NCI-H2196 (cell line): ENCODE data around the gene RPS6KA2.
"Not testable (repeated sequence)": the region's sequence is repeated elsewhere in the genome, so short reads cannot be mapped to it uniquely, and the experiment has no call there.

Experiments used
- DNase-seq: peaks from one replicate; lab custom pipeline; 2025; ENCODE audit not compliant: unreplicated experiment; lab: John Stamatoyannopoulos, UW

Gene RPS6KA2

DNA sequence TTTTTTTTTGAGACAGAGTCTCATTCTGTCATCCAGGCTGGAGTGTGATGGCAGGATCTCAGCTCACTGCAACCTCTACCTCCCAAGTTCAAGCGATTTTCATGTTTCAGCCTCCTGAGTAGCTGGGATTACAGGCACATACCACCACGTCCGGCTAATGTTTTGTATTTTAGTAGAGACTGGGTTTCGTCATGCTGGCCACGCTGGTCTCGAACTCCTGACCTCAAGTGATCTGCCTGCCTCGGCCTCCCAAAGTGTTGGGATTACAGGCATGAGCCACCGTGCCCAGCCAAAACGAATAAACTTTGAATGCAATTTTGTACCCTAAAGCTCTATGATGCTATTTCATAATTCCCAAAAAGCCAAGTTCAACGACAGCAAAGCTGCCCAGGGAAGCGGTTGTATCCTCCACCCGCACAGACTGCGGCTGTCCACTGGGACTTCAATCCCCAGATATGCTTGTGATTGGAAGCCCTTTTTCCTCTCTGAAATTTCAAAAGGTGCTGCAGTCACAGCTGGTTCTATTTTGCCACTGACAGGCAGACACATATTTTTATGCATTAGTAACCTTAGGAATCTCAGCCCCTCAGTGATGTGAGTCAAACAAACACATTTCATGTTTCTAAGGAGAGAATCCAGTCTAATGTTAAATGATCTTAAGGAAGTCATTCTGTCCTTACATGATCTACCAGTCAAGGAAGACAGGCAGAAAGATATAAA is 31.8 kb downstream of the RPS6KA2 start:
- no peak for DNase-seq

DNA sequence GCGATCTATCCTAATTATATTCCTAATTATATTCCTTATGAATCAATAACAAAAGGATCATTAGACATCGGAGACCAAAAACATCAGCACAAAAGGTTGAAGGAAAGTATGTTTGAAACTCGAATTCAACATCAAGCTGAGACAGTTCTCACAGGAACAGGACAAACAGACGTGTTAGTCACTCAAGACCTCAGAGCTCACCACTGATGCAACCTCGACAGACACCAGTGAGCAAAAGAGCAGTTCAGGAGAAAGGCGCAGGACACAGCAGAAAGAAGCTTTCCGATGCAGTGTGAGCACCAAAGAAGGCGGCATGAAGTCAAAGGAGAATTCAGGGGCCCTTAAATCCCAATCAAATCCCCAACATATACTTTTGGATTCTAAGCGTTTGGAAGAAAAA is 34.2 kb downstream of the RPS6KA2 start:
- DNase-seq: no peak

DNA sequence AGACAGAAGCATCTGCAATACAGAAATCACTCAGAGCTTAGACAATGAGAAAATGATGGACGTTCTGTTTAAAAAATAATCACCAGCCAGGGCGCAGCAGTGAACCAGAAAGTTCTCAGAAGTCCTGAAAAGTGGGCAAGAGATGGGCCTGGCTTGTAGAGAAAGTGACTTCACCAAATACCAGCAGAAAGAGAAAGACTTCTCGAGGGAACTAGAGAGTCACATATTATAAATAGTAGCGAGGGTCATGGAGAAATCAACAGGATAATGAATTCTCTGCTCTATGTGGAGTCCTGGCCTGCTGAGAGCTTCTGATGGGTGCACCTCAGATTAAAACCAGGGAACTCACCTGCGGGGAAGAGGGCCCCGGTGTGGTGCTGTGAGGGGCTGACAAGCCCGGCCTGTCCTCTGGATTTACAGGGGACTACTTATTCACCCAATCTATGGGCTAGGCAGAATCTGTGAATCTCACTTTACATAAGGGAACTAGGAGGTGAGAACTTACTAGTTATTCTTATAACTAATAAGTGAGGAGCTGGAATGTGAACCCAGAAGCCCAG is 35.0 kb downstream of the RPS6KA2 start:
- DNase-seq: no peak

DNA sequence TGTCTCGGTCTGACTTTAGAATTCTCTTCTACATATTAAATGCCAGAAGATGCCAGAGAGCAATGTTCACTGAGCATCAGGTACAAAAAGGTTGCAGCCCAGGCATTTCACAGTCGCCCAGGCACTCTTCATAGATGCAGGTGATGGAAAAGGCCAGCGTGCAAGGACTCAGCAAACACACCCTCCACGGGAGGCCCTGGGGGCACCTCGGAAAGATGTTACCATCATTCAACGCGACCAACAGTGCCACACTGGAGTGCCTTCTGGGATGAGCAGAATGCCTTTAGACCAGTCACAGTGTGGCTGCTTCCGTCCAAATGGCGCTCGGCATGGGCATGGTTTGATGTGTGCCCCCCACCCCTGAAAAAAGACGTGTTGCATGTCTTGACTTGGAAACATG is 36.0 kb downstream of the RPS6KA2 start:
- DNase-seq: no peak

DNA sequence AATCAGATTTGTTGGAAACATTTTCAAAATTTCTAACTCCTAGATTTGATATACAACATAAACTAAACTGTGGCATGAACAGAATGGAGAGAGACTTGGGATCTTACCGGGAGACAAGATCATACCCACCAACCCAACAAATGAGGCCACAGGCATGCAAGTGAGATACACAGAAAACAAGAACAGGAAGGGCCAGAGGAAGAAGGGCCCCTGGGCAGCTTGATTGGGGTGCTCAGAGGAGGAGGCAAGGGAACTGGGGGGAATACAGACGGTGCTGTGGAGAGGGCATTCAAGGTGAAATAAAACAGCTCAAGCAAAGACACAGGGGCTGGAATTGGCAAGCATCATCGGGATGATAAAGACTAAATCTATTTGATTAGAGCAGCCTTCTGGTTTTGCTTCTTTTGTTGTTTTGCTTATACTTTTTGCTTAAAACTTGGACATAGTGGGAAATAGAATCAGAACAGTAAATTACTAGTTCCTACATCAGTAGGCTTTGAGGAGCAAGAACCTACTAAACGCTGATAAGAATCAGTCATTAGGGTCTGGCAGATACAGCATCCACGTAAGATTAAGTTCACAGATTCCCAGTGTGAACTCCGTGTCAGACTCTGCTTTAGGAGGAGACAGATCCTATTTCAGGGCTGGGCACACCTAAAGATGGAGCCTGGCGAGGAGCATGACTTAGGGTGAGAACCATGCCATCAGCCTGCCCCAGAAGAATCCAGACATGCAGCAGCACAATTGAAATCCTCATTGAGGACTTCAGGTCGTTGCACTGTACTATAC is 37.1 kb downstream of the RPS6KA2 start:
- no peak for DNase-seq

DNA sequence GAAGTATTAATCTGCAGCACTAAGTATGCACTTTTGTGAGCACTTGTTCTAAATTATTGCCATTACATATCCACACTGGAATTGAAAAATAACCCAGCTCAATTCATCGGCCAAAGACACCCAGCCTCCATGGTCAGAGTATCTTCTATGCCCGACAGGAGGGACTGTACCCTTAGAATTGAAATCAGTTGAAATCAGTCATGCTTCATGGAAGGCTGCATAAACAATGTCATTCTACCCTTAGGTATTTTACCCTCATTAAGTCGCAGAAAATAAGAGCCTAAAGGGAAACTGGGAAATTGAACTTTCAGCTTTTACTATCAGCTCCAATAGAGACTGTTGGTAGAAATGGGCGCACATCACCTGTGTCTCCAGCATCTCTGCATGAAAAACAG is 37.7 kb downstream of the RPS6KA2 start:
- no peak for DNase-seq

DNA sequence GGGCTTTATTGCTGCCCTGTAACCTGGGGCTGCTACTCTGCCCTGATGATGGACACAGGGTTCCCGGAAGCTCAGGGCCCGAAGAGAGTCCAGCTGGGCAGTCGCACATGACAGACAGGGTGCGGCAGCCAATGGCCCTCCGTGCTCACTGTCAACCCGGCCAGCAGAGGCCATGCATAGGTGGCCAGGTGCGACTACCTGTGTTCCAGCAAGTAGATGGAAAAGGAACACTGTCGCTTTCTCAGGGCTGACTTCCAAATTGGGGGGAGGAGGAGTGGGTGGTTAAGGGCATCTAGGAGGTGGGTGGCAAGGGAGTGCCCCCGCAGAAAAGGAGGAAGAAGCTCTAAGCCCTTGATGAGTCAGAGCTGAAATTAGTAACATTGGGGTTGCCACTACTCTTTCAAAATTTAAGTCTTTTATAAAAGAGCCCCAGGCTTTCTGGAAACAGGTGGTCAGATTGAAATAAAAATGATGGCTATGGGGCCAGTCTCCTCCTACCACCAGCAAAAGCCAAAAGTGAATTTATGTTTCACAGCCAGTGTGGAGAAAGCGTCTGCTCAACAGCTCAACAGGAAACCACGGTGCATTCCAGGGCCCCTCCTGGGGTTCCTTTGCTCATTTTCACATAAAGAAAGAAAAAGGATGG is 38.2 kb downstream of the RPS6KA2 start:
- no peak for DNase-seq

DNA sequence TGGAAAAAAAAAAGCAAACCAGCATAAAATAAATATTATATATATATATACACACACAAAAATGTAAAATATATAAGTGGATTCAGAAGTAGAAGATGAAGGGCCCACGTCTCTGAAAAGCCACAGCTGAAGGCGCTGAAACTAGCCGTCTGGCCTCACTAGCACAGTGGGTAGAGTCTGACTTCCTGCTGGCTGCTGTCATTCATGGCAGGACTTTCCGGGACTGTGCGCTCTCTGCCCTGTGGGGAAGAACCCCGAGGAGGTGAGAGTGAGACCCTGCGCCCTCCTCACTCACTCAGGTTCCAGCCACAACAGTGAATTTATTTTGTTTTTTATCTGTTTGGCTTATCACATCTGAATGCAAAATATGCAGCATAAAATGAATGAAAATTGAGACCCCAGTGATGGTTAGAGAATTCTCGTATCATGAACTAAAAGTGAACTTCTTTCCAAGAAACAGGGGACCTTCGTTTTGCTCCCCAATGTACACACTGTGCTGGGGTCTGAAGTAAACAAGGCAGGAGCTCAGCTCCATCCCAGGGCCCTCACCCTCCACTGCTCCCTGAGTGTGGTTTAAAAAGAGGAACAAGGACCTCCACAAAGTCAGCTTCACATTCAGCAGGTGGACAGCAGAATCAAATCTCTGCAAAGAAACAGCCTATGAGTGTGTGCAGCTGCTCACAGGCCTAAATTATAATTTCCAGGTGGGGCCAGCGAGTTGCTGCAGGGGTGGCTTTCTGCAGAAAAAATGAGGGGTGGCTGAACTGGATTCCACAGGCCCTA is 39.2 kb downstream of the RPS6KA2 start:
- DNase-seq: no peak

DNA sequence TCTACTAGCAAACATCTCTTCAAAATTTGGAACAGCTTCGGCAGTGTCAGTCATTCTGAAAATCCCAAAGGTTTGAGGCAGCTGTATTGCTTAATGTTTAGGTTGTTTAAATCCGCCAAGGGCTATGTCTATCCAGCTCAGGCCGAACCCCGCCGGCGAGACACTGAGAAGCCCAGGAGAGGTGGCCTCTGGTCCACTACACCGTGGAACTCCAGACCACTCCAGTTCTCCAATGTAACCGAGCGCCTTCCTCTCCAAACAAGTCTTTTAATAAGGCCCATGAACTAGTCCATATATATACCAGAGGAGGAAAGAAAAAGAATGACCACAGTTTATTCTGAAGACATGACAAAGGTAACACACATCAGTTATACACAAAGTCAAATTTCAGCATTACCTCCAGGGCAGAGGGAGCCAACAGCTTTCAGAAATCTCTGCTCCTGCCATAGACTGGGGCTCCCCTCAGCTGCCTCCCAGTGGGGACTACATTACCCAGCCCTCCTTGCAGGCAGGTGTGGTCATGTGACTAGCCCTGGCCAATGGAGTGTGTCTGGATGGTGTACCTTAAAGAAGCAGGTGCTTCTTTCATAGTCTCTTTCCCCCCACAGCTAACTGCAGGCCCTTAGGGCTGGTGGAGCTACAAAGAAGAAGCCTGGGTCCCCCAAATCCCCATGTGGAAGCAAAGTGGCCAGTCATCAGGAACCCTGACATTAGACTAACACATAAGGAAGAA is 40.5 kb downstream of the RPS6KA2 start, which contains the start of gene RAMACL:
Gene RAMACL, minus strand, starts transcription at position 255 of the 733 bp plus-strand sequence. Its CDS starts 201 bp downstream, at position 54.
- no peak for DNase-seq

DNA sequence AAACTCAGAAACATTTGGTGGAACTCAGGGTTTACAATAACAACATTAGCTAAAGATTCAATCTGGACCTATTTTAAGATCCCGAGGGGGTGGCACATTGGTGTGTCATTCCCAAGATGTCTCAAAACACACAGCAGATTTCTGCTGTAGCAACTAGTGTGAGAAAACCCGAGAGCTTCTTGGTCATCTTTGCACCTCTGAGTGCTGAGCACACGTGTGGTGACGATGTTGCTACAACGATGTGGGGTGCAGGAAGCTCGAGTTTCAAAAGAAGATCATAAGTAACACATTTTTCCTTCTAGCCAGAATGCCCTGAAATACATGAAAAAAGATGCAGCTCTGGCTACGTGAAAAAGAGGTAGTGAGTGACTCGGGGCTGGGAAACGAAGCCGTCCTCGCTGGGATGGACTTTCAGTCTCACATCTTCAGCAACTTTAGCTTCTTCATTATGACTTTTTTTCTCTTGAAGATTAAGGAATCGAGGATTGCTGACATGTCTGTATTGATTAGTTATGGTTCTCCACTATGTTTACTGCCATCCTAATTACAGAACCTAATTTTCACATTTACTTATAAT is 42.1 kb downstream of the RPS6KA2 start:
- DNase-seq: no peak

DNA sequence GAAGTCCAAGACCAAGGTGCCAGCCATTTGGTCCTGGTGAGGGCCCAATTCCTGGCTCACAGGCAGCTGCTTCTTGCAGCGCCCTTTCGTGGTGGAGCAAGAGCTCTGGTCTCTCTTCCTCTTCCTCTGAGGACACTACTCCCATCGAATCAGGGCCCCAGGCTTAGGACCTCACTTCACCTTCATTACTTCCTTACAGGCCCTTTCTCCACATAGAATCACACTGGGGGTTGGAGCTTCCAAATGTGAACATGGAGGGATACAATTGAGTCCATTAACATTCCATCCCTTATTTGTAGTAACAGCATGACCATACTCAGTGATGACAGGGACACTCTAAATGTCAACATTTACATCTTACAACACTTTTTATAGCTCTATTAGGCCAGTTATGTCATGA is 42.9 kb downstream of the RPS6KA2 start:
- DNase-seq: no peak

DNA sequence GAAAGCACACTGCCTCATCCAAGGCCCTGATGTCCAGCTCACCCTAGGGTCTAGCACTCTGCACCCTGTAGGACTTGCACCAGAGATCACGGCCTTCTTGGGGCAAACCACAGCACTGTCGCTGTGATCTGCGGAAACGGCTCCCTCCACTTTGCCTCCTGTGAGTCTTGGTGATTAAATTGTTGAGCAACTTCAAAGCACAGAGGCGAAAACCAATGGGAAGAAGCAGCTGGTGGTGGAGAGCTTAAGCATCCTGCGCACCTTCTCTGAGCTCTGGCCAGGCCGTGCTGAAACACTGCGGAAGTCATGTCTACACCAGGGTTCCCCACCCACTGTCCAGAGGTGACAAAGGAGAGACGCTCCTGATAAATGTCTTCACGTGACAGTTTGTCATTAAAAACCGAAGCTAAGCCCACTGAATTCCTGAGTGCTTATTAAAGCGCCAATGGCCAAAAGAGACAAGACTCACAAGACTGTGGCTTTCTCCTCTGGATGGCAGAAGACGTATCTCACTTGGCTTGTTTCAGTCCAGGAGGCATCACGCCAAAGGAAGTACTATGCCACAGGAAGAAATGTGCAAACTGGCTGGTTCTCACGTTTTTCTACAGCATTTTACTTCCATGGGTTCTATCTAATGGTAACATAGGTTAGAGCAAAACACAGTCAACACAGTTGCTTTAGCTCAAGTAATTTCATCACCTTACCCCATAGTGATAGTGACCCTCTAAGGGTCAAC is 43.7 kb downstream of the RPS6KA2 start:
- DNase-seq: no peak

DNA sequence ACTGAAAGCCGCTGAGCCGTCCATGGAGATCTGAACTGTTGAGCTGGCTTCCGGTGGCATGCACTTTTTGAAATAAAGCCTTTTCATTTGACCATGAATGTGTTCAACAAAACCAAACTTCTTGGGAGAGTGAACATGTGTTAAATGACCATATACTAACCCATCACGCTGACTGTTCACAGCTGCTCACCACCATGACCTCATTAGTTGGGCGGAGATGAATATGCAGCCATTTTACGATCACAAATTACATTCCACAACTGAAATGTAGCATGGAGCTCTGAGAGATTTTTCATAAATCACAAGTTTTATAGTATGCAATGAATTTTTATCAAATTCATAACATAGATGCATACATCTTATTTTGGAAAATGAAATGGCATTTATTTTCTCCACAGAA is 44.8 kb downstream of the RPS6KA2 start:
- no peak for DNase-seq

DNA sequence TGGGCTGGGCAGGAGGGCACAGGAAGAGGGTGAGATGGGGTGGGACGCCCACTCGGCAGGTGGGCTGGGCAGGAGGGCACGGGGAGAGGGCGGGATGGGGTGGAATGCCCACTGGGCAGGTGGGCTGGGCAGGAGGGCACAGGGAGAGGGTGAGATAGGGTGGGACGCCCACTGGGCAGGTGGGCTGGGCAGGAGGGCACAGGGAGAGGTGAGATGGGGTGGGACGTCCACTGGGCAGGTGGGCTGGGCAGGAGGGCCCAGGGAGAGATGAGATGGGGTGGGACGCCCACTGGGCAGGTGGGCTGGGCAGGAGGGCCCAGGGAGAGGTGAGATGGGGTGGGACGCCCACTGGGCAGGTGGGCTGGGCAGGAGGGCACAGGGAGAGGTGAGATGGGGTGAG is 45.2 kb downstream of the RPS6KA2 start:
- DNase-seq: not testable (repeated sequence)

DNA sequence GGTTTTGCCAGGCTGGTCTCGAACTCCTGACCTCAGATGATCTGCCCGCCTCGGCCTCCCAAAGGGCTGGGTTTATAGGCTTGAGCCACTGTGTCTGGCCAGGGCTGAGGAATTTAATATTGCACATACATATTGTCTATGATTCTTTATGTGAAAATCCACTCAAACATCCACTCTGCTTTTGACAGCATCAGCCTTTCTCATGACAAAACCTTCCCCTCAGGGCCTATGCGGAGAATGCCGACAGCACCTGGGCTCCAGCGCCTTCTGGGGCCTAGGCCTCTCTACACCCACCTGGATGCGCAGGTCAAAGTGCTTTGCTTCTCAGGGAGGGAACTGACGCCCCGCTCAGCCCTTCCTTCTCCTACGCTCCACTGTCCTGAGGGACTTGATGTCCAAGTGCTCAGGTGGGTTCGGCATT is 46.0 kb downstream of the RPS6KA2 start:
- DNase-seq: no peak

DNA sequence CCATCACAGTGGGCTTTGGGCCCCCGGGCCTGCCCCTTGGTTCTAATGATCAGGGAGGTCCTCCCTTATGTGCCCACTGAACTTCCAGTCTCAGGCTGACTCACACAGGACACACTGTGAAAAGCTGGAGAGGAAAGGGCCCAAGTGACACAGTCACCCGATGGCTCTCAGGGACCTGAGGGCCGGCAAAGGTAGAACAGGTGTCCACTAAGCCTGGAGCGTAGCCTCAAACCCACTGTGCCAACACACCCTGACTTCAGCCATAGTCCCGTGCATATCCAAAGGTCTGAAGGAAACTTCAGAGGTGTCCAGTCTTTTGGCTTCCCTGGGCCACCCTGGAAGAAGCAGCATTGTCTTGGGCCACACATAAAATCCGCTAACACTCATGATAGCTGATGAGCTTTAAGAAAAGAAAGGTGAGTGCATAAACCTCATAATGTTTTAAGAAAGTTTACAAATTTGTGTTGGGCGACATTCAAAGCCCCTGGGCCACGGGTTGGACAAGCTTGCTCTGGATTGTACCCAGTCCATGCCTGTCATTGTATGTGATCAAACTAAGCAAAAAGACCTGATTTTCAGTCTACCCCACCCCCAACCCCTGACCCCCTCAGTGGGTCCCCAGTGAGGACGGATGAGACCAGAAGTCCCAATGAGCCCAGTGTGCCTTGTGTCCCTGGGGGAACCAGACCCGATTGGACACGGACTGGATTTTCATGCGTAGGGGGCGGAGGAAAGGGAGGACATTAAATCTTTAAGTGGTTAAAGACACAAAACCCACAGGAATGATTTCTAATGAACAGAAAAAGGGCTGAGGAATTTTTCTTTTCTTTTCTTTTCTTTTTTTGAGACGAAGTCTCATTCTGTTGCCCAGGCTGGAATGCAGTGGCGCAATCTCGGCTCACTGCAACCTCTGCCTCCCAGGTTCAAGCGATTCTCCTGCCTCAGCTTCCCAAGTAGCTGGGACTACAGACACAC is 46.7 kb downstream of the RPS6KA2 start:
- DNase-seq: no peak

DNA sequence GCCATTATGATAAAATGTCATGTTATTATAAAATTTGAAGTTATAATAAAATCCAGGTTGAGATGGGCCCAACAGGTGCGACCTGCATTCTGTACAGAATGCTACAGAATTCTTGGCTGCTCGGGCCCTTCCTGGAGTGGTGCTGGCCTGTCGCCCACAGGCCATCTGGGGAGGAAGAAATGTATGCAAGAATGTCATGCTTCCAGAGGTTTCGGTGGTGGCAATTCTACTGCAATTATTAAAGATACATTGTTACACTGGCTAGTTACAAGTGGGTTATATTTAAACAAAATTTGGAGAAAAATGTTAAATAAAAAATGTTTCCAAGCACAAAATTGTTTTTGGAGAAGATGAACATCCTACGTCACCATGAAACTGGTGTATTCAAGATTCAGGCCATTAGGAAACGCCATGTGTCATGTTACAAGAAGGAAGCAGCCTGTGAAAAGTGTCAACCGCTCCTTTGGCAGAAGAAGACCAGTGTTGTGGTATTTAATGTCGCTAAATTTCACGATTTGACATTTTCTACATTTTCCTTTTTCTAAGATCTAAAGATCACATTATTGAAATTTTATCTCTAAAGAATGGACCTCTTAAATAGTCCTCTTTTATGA is 47.7 kb downstream of the RPS6KA2 start:
- no peak for DNase-seq
